C4-2B (cell line): ENCODE measurements around the gene CD101.

ENCODE experiments used
- ZFX ChIP-seq: fragments of 450-650 bp; IDR thresholded peaks from 2 replicates; pipeline ENCODE4 v1.6.1; 2017
- TF ChIP-seq, protein P1 (sequence below): fragments of 450-650 bp; conservative IDR thresholded peaks from 2 replicates; pipeline ENCODE4 v1.5.1; 2017; ENCODE audit warnings: mild to moderate bottlenecking

DNA sequence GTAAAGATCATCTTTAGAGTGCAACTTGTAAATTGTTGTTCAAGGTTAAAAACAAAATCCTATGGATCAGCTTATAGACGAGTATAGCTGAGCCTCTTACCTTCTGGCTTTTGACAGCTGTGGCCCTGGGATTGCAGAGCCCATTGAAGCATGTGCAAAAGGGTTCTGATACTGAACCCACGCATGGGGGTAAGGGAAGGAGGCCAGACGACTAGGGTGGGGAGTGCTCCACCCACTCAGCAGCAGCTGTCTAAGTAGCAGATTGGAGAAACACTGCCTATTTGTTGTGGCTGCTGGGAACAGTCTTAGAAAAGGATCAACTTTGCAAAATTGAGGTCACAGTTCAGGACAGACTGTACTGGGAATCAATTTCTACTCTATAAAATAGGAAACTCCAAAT is 16.1 kb downstream of the CD101 start:
- TF ChIP-seq, protein P1, sequence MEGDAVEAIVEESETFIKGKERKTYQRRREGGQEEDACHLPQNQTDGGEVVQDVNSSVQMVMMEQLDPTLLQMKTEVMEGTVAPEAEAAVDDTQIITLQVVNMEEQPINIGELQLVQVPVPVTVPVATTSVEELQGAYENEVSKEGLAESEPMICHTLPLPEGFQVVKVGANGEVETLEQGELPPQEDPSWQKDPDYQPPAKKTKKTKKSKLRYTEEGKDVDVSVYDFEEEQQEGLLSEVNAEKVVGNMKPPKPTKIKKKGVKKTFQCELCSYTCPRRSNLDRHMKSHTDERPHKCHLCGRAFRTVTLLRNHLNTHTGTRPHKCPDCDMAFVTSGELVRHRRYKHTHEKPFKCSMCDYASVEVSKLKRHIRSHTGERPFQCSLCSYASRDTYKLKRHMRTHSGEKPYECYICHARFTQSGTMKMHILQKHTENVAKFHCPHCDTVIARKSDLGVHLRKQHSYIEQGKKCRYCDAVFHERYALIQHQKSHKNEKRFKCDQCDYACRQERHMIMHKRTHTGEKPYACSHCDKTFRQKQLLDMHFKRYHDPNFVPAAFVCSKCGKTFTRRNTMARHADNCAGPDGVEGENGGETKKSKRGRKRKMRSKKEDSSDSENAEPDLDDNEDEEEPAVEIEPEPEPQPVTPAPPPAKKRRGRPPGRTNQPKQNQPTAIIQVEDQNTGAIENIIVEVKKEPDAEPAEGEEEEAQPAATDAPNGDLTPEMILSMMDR, result no peak
- TF ChIP-seq ZFX, result no peak
